Liver (tissue), 9 donors: ENCODE data around the gene TFCP2. TPM values are rescaled to one million over a fixed set of nuclear protein-coding genes. Genes with fewer than 3 reads are reported as not detected.

Source experiments
- DNase-seq: peaks from one replicate; pipeline ENCODE4 v3.0.0-alpha.2; 2017; ENCODE audit warnings: low spot score
- H3K27ac ChIP-seq, 2 donors: one replicate each; pipeline ENCODE4 v1.7.0; 2013; ENCODE audit warnings: inconsistent platforms in 2 of 2, low read length in 2 of 2, control low read depth in 1 of 2, low read depth in 1 of 2, mild to moderate bottlenecking in 1 of 2
- H3K27me3 ChIP-seq, 4 donors: one replicate each; pipeline versions ENCODE4 v1.6.1 to v1.7.0; 2013; ENCODE audit warnings: low read length in 3 of 4, inconsistent platforms in 1 of 4, mild to moderate bottlenecking in 1 of 4, moderate library complexity in 1 of 4; ENCODE audit not compliant: control insufficient read depth in 4 of 4, insufficient read depth in 4 of 4
- H3K36me3 ChIP-seq, 4 donors: one replicate each; pipeline versions ENCODE4 v1.6.1 to v1.7.0; 2013; ENCODE audit warnings: low read length in 3 of 4, mild to moderate bottlenecking in 3 of 4, low read depth in 1 of 4, moderate library complexity in 1 of 4; ENCODE audit not compliant: control insufficient read depth in 4 of 4, insufficient read depth in 3 of 4
- H3K4me1 ChIP-seq, 4 donors: one replicate each; pipeline versions ENCODE4 v1.6.1 to v1.7.0; 2013; ENCODE audit warnings: low read length in 3 of 4, mild to moderate bottlenecking in 3 of 4, moderate library complexity in 1 of 4; ENCODE audit not compliant: control insufficient read depth in 4 of 4, insufficient read depth in 4 of 4
- H3K4me3 ChIP-seq, 3 donors: one replicate each; pipeline versions ENCODE4 v1.6.1 to v1.7.0; 2013; ENCODE audit warnings: low read length in 3 of 3, control low read depth in 1 of 3, low read depth in 1 of 3, mild to moderate bottlenecking in 1 of 3
- H3K9ac ChIP-seq, 2 donors: one replicate each; pipeline ENCODE4 v1.7.0; 2013; ENCODE audit warnings: low read length in 2 of 2, mild to moderate bottlenecking in 2 of 2, moderate library complexity in 2 of 2, control low read depth in 1 of 2, low read depth in 1 of 2
- H3K9me3 ChIP-seq, 4 donors: one replicate each; pipeline versions ENCODE4 v1.6.1 to v1.7.0; 2013; ENCODE audit warnings: low read length in 3 of 4; ENCODE audit not compliant: control insufficient read depth in 4 of 4
- EGR1 ChIP-seq, 2 donors: IDR thresholded peaks; 2 replicates each; pipeline ENCODE4 v1.6.1; 2016 to 2018; ENCODE audit warnings: antibody characterized with exemption in 2 of 2, low read depth in 2 of 2
- FOXA1 ChIP-seq: IDR thresholded peaks from 2 replicates; pipeline ENCODE4 v1.6.1; 2016; ENCODE audit warnings: antibody characterized with exemption
- FOXA2 ChIP-seq: IDR thresholded peaks from 2 replicates; pipeline ENCODE4 v1.6.1; 2016; ENCODE audit warnings: antibody characterized with exemption
- GABPA ChIP-seq, 2 donors: IDR thresholded peaks in 1 of 2; conservative IDR thresholded peaks in 1 of 2; 2 replicates each; pipeline ENCODE4 v1.6.1; 2016; ENCODE audit warnings: antibody characterized with exemption in 2 of 2, mild to moderate bottlenecking in 1 of 2, moderate library complexity in 1 of 2
- HNF4A ChIP-seq, 2 donors: conservative IDR thresholded peaks; 2 replicates each; pipeline ENCODE4 v1.6.1; 2016; ENCODE audit warnings: antibody characterized with exemption in 2 of 2, mild to moderate bottlenecking in 2 of 2
- HNF4G ChIP-seq: IDR thresholded peaks from 2 replicates; pipeline ENCODE4 v1.6.1; 2016; ENCODE audit warnings: antibody characterized with exemption
- JUND ChIP-seq, 2 donors: IDR thresholded peaks; 2 replicates each; pipeline ENCODE4 v1.6.1; 2016; ENCODE audit warnings: antibody characterized with exemption in 2 of 2
- NR2F2 ChIP-seq: IDR thresholded peaks from 2 replicates; pipeline ENCODE4 v1.6.1; 2016; ENCODE audit warnings: antibody characterized with exemption
- RXRA ChIP-seq, 2 donors: IDR thresholded peaks; 2 replicates each; pipeline ENCODE4 v1.6.1; 2017 to 2018; ENCODE audit warnings: antibody characterized with exemption in 2 of 2, mild to moderate bottlenecking in 1 of 2
- SP1 ChIP-seq: IDR thresholded peaks from 2 replicates; pipeline ENCODE4 v1.6.1; 2018; ENCODE audit warnings: antibody characterized with exemption, mild to moderate bottlenecking
- YY1 ChIP-seq: IDR thresholded peaks from 2 replicates; pipeline ENCODE4 v1.6.1; 2016; ENCODE audit warnings: antibody characterized with exemption, mild to moderate bottlenecking
- WGBS: extraction: QIAGEN DNeasy Blood & Tissue Kit; methylation state at CpG from one replicate; pipeline ENCODE4 v1.1.7; 2013; 5-methylcytosine and 5-hydroxymethylcytosine counted together
- polyA plus RNA-seq, 2 donors: library from polyadenylated mRNA; stranded (reverse) in 1 of 2; unstranded in 1 of 2; fragments of 200-250 nt in 1 of 2; fragments of >200 nt in 1 of 2; fragmentation: Nextera tagmentation in 1 of 2; extraction: Ambion mirVana in 1 of 2; gene quantifications; one replicate each; pipeline versions ENCODE4 v1.2.1 to v1.2.3, GENCODE V29; 2013 to 2015
- total RNA-seq, 2 donors: library from RNA; depleted of rRNA; stranded (reverse); fragments of >200 nt; gene quantifications; one replicate each; pipeline ENCODE4 v1.2.3, GENCODE V29; 2014
- TF ChIP-seq, protein P1 (sequence below): IDR thresholded peaks from 2 replicates; pipeline ENCODE4 v1.6.1; 2016; ENCODE audit warnings: antibody characterized with exemption
- TF ChIP-seq, protein P2 (sequence below): IDR thresholded peaks from 2 replicates; pipeline ENCODE4 v1.6.1; 2016; ENCODE audit warnings: antibody characterized with exemption
- TF ChIP-seq, protein P3 (sequence below): IDR thresholded peaks from 2 replicates; pipeline ENCODE4 v1.6.1; 2016; ENCODE audit warnings: antibody characterized with exemption
- TF ChIP-seq, protein P4 (sequence below): fragments of 150-350 bp; IDR thresholded peaks from 2 replicates; pipeline ENCODE4 v1.5.1; 2017; ENCODE audit warnings: improper control_type of control experiment, low read depth, low read length; ENCODE audit not compliant: missing input control
- TF ChIP-seq, protein P5 (sequence below): IDR thresholded peaks from 2 replicates; pipeline ENCODE4 v1.6.1; 2016; ENCODE audit warnings: antibody characterized with exemption, mild to moderate bottlenecking
- donor health status: healthy.
- donor health status: healthy.
- donor health status: healthy.
- donor health status: healthy.
- donor health status: healthy.

TFCP2 gene
- total and polyA plus RNA-seq, 4 donors: 1.6 to 8.6 (median 5.1) TPM

DNA sequence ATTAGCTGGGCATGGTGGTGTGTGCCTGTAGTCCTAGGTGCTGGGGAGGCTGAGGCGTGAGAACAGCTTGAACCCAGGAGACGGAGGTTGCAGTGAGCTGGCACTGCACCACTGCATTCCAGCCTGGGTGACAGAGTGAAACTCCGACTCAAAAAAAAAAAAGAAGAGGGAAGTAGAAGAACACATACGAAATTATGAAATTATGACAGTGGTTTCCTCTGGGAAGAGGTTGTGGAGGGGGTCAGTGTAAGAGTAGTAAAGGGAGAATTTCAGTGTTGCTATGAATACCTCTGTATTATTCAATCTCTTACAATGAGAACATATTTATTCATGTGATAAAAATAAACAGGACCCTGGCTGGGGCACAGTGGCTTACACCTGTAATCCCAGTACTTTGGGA lies 64.8 kb downstream of the TFCP2 start:
- 86% methylated on average over 4 of the region's 4 CpGs for WGBS
- TF ChIP-seq HNF4G: no peak
- no peak for TF ChIP-seq YY1
- TF ChIP-seq, protein P1, sequence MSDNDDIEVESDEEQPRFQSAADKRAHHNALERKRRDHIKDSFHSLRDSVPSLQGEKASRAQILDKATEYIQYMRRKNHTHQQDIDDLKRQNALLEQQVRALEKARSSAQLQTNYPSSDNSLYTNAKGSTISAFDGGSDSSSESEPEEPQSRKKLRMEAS: no peak
- no peak for TF ChIP-seq FOXA2
- TF ChIP-seq, protein P2, sequence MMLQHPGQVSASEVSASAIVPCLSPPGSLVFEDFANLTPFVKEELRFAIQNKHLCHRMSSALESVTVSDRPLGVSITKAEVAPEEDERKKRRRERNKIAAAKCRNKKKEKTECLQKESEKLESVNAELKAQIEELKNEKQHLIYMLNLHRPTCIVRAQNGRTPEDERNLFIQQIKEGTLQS: no peak
- TF ChIP-seq NR2F2: no peak
- TF ChIP-seq, protein P3, sequence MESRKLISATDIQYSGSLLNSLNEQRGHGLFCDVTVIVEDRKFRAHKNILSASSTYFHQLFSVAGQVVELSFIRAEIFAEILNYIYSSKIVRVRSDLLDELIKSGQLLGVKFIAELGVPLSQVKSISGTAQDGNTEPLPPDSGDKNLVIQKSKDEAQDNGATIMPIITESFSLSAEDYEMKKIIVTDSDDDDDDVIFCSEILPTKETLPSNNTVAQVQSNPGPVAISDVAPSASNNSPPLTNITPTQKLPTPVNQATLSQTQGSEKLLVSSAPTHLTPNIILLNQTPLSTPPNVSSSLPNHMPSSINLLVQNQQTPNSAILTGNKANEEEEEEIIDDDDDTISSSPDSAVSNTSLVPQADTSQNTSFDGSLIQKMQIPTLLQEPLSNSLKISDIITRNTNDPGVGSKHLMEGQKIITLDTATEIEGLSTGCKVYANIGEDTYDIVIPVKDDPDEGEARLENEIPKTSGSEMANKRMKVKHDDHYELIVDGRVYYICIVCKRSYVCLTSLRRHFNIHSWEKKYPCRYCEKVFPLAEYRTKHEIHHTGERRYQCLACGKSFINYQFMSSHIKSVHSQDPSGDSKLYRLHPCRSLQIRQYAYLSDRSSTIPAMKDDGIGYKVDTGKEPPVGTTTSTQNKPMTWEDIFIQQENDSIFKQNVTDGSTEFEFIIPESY: no peak
- TF ChIP-seq RXRA (IDR thresholded peaks at IDR 0.05): no peak
- TF ChIP-seq, protein P4, sequence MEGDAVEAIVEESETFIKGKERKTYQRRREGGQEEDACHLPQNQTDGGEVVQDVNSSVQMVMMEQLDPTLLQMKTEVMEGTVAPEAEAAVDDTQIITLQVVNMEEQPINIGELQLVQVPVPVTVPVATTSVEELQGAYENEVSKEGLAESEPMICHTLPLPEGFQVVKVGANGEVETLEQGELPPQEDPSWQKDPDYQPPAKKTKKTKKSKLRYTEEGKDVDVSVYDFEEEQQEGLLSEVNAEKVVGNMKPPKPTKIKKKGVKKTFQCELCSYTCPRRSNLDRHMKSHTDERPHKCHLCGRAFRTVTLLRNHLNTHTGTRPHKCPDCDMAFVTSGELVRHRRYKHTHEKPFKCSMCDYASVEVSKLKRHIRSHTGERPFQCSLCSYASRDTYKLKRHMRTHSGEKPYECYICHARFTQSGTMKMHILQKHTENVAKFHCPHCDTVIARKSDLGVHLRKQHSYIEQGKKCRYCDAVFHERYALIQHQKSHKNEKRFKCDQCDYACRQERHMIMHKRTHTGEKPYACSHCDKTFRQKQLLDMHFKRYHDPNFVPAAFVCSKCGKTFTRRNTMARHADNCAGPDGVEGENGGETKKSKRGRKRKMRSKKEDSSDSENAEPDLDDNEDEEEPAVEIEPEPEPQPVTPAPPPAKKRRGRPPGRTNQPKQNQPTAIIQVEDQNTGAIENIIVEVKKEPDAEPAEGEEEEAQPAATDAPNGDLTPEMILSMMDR: no peak
- TF ChIP-seq EGR1 (IDR thresholded peaks at IDR 0.05; ENCODE audit: low read depth in 2 of 2): no peak
- no peak for TF ChIP-seq GABPA (IDR thresholded peaks at IDR 0.05 in 1 of 2, conservative IDR thresholded peaks at IDR 0.05 in 1 of 2)
- TF ChIP-seq, protein P5, sequence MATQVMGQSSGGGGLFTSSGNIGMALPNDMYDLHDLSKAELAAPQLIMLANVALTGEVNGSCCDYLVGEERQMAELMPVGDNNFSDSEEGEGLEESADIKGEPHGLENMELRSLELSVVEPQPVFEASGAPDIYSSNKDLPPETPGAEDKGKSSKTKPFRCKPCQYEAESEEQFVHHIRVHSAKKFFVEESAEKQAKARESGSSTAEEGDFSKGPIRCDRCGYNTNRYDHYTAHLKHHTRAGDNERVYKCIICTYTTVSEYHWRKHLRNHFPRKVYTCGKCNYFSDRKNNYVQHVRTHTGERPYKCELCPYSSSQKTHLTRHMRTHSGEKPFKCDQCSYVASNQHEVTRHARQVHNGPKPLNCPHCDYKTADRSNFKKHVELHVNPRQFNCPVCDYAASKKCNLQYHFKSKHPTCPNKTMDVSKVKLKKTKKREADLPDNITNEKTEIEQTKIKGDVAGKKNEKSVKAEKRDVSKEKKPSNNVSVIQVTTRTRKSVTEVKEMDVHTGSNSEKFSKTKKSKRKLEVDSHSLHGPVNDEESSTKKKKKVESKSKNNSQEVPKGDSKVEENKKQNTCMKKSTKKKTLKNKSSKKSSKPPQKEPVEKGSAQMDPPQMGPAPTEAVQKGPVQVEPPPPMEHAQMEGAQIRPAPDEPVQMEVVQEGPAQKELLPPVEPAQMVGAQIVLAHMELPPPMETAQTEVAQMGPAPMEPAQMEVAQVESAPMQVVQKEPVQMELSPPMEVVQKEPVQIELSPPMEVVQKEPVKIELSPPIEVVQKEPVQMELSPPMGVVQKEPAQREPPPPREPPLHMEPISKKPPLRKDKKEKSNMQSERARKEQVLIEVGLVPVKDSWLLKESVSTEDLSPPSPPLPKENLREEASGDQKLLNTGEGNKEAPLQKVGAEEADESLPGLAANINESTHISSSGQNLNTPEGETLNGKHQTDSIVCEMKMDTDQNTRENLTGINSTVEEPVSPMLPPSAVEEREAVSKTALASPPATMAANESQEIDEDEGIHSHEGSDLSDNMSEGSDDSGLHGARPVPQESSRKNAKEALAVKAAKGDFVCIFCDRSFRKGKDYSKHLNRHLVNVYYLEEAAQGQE: no peak
- TF ChIP-seq JUND (IDR thresholded peaks at IDR 0.05): no peak
- TF ChIP-seq HNF4A (conservative IDR thresholded peaks at IDR 0.05): no peak
- no peaks in the 10 kb centered on the region for H3K4me1 ChIP-seq
- no peak overlapping the region for H3K9ac ChIP-seq
- H3K27me3 ChIP-seq: no peaks in the 10 kb centered on the region
- no peak overlapping the region for H3K27ac ChIP-seq
- peaks cover 8 to 33% (median 32%) of the 10 kb centered on the region in 4 donors for H3K36me3 ChIP-seq
- H3K9me3 ChIP-seq: no peaks in the 10 kb centered on the region
- DNase-seq: no peak
- no peak overlapping the region for H3K4me3 ChIP-seq

DNA sequence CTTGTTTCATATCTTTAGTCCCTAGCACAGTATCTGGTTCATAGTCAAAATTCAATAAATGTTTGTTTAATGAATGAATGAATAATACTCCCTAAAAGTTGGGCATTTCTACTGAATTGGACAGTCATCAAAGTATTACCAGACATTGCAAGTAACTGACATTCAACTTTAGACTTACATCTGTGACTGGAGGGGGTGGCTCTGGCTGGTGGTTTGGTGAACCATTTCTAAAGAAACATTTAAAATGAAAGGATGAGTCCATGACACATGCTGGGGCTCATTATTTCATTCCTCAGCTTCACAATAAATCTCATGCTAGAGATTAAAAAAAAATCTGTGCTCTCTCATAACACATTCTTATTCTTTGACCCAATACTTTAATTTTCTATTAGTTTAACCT lies 69.0 kb downstream of the TFCP2 start:
- no peaks in the 10 kb centered on the region for H3K9me3 ChIP-seq
- H3K27ac ChIP-seq: no peak overlapping the region
- H3K4me1 ChIP-seq: no peaks in the 10 kb centered on the region
- no peak for DNase-seq
- no peak overlapping the region for H3K4me3 ChIP-seq
- H3K36me3 ChIP-seq: peaks cover 8 to 48% (median 43%) of the 10 kb centered on the region in 4 donors
- TF ChIP-seq HNF4G (no peak), FOXA1 (no peak), JUND (IDR thresholded peaks at IDR 0.05) (no peak), YY1 (no peak), SP1 (no peak)
- TF ChIP-seq, protein P4: no peak
- H3K27me3 ChIP-seq: no peaks in the 10 kb centered on the region
- no peak overlapping the region for H3K9ac ChIP-seq
